ENCODE results near the gene CAMP. TPM values are rescaled to one million over a fixed set of nuclear protein-coding genes. Genes with fewer than 3 reads are reported as not detected.

CAMP gene
- total RNA-seq, 1 experiment from 2014 or later, result not detected

DNA sequence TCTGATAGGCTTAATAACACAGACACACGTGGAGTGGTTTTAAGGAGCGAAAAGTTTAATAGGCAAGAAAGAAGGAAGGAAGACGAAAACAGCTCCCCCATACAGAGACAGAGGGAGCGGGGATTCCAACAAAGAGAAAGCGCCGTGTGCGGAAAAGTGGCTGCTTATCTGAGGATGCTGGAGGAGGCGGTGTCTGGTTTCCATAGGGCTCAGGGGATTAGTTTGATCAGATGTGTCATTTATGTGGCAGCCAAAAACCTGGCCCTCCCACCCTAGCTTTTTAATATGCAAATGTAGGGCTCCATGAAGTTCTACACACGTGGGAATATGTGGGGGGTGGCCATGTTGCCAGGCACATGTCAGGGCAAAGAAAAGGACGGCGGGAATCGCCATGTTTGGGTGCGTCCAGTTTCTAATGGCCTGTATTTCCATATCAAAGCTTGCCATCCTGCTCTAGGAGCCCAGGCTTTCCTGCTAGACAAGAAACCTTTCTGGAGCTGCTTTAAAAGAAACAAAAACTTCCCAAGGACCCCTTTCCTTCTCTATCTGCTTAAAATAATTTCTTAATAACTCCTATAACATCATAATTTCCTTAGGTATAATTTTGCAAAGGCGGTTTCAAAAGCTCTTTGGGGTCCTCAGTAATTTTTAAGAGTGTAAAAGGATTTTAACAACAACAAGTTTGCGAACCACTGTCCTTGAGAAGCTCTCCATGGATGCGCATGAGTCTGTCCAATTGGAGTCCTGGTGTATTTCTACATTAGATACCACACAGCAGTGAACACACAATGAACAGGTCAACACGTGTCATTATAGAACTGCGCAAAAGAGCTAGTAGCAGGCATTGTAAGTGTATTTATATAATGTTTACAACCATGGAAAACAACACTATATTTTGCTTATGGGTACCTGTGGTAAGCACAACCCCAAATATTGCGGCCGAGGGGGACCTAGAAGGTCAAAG lies 17.0 kb downstream of the CAMP start:
- peak; percentile 88 for DNase-seq (ENCODE audit: low spot score)

DNA sequence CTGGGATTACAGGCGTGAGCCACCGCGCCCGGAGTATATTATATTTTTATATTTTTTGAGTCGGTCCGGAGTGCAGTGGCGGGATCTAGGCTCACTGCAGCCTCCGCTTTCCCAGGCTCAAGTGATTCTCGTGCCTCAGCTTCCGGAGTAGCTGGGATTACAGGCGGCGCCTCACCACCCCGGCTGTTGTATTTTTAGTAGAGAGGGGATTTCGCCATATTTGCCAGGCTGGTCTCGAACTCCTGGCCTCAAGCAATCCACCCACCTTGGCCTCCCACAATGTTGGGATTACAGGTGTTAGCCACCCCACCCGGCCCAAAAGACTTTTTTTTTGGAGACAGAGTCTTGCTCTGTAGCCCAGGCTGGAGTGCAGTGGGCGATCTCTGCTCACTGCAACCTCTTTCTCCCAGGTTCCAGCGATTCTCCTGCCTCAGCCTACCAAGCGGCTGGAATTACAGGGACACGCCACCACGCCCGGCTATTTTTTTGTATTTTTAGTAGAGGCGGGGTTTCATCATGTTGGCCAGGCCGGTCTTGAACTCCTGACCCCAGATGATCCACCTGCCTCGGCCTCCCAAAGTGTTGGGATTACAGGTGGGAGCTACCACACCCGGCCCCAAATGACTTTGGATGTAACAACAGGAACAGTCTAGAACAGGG lies 18.6 kb downstream of the CAMP start:
- intact Hi-C loops (cut with micrococcal nuclease; ENCODE audit: unreplicated experiment), result no loop called here
- no peaks in the 10 kb centered on the region for H3K36me3 ChIP-seq (ENCODE audit: insufficient read depth, low read length, poor library complexity, severe bottlenecking)
- peak overlapping the region; percentile 66 for H3K4me3 ChIP-seq (ENCODE audit: low read depth, low read length, poor library complexity, severe bottlenecking)
- BruUV-seq (replicated peaks), result no TSS peak
- TF ChIP-seq EZH2 (IDR thresholded peaks at IDR 0.05; ENCODE audit: borderline replicate concordance, low read depth, low read length, poor library complexity, severe bottlenecking), result no peak
- TF ChIP-seq, protein P1, sequence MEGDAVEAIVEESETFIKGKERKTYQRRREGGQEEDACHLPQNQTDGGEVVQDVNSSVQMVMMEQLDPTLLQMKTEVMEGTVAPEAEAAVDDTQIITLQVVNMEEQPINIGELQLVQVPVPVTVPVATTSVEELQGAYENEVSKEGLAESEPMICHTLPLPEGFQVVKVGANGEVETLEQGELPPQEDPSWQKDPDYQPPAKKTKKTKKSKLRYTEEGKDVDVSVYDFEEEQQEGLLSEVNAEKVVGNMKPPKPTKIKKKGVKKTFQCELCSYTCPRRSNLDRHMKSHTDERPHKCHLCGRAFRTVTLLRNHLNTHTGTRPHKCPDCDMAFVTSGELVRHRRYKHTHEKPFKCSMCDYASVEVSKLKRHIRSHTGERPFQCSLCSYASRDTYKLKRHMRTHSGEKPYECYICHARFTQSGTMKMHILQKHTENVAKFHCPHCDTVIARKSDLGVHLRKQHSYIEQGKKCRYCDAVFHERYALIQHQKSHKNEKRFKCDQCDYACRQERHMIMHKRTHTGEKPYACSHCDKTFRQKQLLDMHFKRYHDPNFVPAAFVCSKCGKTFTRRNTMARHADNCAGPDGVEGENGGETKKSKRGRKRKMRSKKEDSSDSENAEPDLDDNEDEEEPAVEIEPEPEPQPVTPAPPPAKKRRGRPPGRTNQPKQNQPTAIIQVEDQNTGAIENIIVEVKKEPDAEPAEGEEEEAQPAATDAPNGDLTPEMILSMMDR (conservative IDR thresholded peaks at IDR 0.05; ENCODE audit: low read depth, low read length), result no peak
- peak overlapping the region; percentile 80 for H3K27ac ChIP-seq (ENCODE audit: low read depth, low read length, poor library complexity, severe bottlenecking)
- no peaks in the 10 kb centered on the region for H3K9me3 ChIP-seq (ENCODE audit: low read depth, low read length, poor library complexity, severe bottlenecking)
- no peaks in the 10 kb centered on the region for H3K27me3 ChIP-seq (replicated peaks; ENCODE audit: insufficient read depth, low read depth, low read length, poor library complexity)
- peaks cover 4% of the 10 kb centered on the region for H3K4me1 ChIP-seq (ENCODE audit: insufficient read depth, low read length, poor library complexity, severe bottlenecking)
- POLR2A ChIA-PET (ENCODE audit: low non-redundant PET), result no interaction called here
- CTCF ChIA-PET, result no interaction called here
- no peak for DNase-seq (ENCODE audit: low spot score)

More for the DNA sequence above, 17.0 kb downstream of the CAMP start:
- TF ChIP-seq, protein P1 (conservative IDR thresholded peaks at IDR 0.05; ENCODE audit: low read depth, low read length), result no peak
- TF ChIP-seq EZH2 (IDR thresholded peaks at IDR 0.05; ENCODE audit: borderline replicate concordance, low read depth, low read length, poor library complexity, severe bottlenecking), result no peak
- Histone ChIP-seq H3K27me3 (replicated peaks; ENCODE audit: insufficient read depth, low read depth, low read length, poor library complexity) (no peaks in the 10 kb centered on the region), H3K4me3 (ENCODE audit: low read depth, low read length, poor library complexity, severe bottlenecking) (peak overlapping the region; percentile 66), H3K27ac (ENCODE audit: low read depth, low read length, poor library complexity, severe bottlenecking) (peak overlapping the region; percentile 80), H3K4me1 (ENCODE audit: insufficient read depth, low read length, poor library complexity, severe bottlenecking) (peaks cover 9% of the 10 kb centered on the region), H3K9me3 (ENCODE audit: low read depth, low read length, poor library complexity, severe bottlenecking) (no peaks in the 10 kb centered on the region), H3K36me3 (ENCODE audit: insufficient read depth, low read length, poor library complexity, severe bottlenecking) (no peaks in the 10 kb centered on the region)
- ChIA-PET POLR2A (ENCODE audit: low non-redundant PET) (interaction anchor here (0.5 to 0.7 kb wide), 2 partner anchors 191 to 1681 kb away, joined by 3 to 7 read pairs; no protein-coding TSS in a partner anchor), CTCF (interaction anchor here (0.9 kb wide), 2 partner anchors 9 to 196 kb away, joined by 3 to 6 read pairs; no protein-coding TSS in a partner anchor)
- intact Hi-C loops (cut with micrococcal nuclease; ENCODE audit: unreplicated experiment), result no loop called here
- BruUV-seq (replicated peaks), result no TSS peak

DNA sequence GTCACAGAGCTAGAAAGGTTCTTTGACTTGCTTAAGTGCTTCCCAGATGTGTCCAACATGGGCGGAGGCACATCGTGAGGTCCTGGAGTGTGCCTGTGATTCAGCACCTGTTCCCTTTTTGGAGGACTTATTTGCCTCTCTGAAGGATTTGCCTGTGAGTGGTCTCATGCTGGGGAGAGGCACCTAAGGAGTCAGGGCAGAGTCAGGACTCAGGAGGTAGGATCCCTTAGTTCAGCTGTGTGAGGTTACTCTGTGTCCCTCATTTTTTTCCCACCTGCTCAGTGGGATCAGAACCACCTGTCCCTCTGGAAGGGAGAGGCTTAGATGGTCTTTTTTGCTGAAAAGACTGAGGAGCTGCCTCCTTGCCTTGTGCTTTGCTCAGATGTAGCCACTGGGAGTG lies 20.6 kb downstream of the CAMP start:
- H3K4me3 ChIP-seq (ENCODE audit: low read depth, low read length, poor library complexity, severe bottlenecking), result no peak overlapping the region
- POLR2A ChIA-PET (ENCODE audit: low non-redundant PET), result interaction anchor here (0.7 kb wide), 1 partner anchor 99 kb away, joined by 7 read pairs; no protein-coding TSS in a partner anchor

More for the DNA sequence above, 20.6 kb downstream of the CAMP start:
- intact Hi-C loops (cut with micrococcal nuclease; ENCODE audit: unreplicated experiment), result no loop called here
- BruUV-seq (replicated peaks), result no TSS peak
- Histone ChIP-seq H3K4me1 (ENCODE audit: insufficient read depth, low read length, poor library complexity, severe bottlenecking) (peaks cover 19% of the 10 kb centered on the region), H3K27ac (ENCODE audit: low read depth, low read length, poor library complexity, severe bottlenecking) (no peak overlapping the region), H3K9me3 (ENCODE audit: low read depth, low read length, poor library complexity, severe bottlenecking) (no peaks in the 10 kb centered on the region), H3K27me3 (replicated peaks; ENCODE audit: insufficient read depth, low read depth, low read length, poor library complexity) (no peaks in the 10 kb centered on the region), H3K36me3 (ENCODE audit: insufficient read depth, low read length, poor library complexity, severe bottlenecking) (no peaks in the 10 kb centered on the region)
- no peak for TF ChIP-seq EZH2 (IDR thresholded peaks at IDR 0.05; ENCODE audit: borderline replicate concordance, low read depth, low read length, poor library complexity, severe bottlenecking)
- TF ChIP-seq, protein P1 (conservative IDR thresholded peaks at IDR 0.05; ENCODE audit: low read depth, low read length), result no peak
- CTCF ChIA-PET, result interaction anchor here (0.6 to 0.9 kb wide), 2 partner anchors 192 kb away, joined by 3 to 5 read pairs; no protein-coding TSS in a partner anchor
- no peak for DNase-seq (ENCODE audit: low spot score)
